PC-3 (cell line): ENCODE results near the gene LHFPL2. TPM values are rescaled to one million over a fixed set of nuclear protein-coding genes. Genes with fewer than 3 reads are reported as not detected.

ENCODE experiments used
- ATAC-seq: fragments of 200-7000 bp; cut with Tn5 transposase; 2 replicates; pipeline ENCODE4 v1.9.1; 2020; ENCODE audit warnings: mild to moderate bottlenecking, moderate library complexity
- BruUV-seq: library from RNA; stranded (reverse); fragments of 400-500 nt; replicated peaks from 2 replicates; lab custom pipeline; 2021; lab: Mats Ljungman, UMichigan
- CTCF ChIA-PET: fragments of 300-600 bp; sonication (Branson Sonifier 250); formaldehyde crosslinking; loops from one replicate; lab custom pipeline; 2022; ENCODE audit warnings: antibody characterized with exemption; lab: Charles Lee
- POLR2A ChIA-PET: fragments of 300-600 bp; sonication (Branson Sonifier 250); formaldehyde crosslinking; loops from one replicate; lab custom pipeline; 2022; ENCODE audit warnings: antibody characterized with exemption; ENCODE audit not compliant: unreplicated experiment; lab: Charles Lee
- DNase-seq: peaks from one replicate; pipeline ENCODE4 v3.0.0-alpha.2; 2015
- H2AFZ ChIP-seq: fragments of 300-600 bp; sonication (generic); 2 replicates; pipeline ENCODE4 v1.6.0; 2016; ENCODE audit warnings: antibody characterized with exemption, low read length
- H3F3A ChIP-seq: fragments of 300-600 bp; sonication (generic); one replicate; pipeline ENCODE4 v1.6.0; 2017; ENCODE audit warnings: antibody characterized with exemption, low read length, control low read depth, mild to moderate bottlenecking; ENCODE audit not compliant: unreplicated experiment
- H3K27ac ChIP-seq: fragments of 300-600 bp; sonication (generic); 2 replicates; pipeline ENCODE4 v1.5.1; 2016; ENCODE audit warnings: mild to moderate bottlenecking, low read length
- H3K27me3 ChIP-seq: fragments of 300-600 bp; sonication (generic); 2 replicates; pipeline ENCODE4 v1.6.1; 2016; ENCODE audit warnings: low read length, mixed read lengths
- H3K36me3 ChIP-seq: fragments of 300-600 bp; sonication (generic); 2 replicates; pipeline ENCODE4 v1.6.1; 2016; ENCODE audit warnings: low read depth, mixed run types, low read length, mixed read lengths
- H3K4me1 ChIP-seq: fragments of 300-600 bp; sonication (generic); 2 replicates; pipeline ENCODE4 v1.5.1; 2016; ENCODE audit warnings: low read length; ENCODE audit not compliant: insufficient read depth
- H3K4me2 ChIP-seq: fragments of 300-600 bp; sonication (generic); 2 replicates; pipeline ENCODE4 v1.6.0; 2016; ENCODE audit warnings: low read length
- H3K4me3 ChIP-seq: fragments of 300-600 bp; sonication (generic); 2 replicates; pipeline ENCODE4 v1.5.1; 2016; ENCODE audit warnings: mild to moderate bottlenecking, low read length, mixed read lengths
- H3K79me2 ChIP-seq: fragments of 300-600 bp; sonication (generic); 2 replicates; pipeline ENCODE4 v1.6.1; 2017; ENCODE audit warnings: low read length, mixed read lengths
- H3K9ac ChIP-seq: fragments of 300-600 bp; sonication (generic); 2 replicates; pipeline ENCODE4 v1.6.0; 2016; ENCODE audit warnings: mild to moderate bottlenecking, low read length
- H3K9me2 ChIP-seq: fragments of 300-600 bp; sonication (generic); replicated peaks from 2 replicates; pipeline ENCODE4 v1.6.1; 2016; ENCODE audit warnings: mixed run types, low read length, mixed read lengths
- H3K9me3 ChIP-seq: fragments of 300-600 bp; sonication (generic); 2 replicates; pipeline ENCODE4 v1.6.1; 2016; ENCODE audit warnings: low read length, mixed read lengths
- H4K20me1 ChIP-seq: fragments of 300-600 bp; sonication (generic); 2 replicates; pipeline ENCODE4 v1.6.1; 2016; ENCODE audit warnings: low read length, mixed read lengths
- CTCF ChIP-seq: fragments of 300-600 bp; sonication (generic); conservative IDR thresholded peaks from 2 replicates; pipeline ENCODE4 v1.5.1; 2017; ENCODE audit warnings: antibody characterized with exemption, low read depth, mild to moderate bottlenecking, low read length
- EZH2 ChIP-seq: fragments of 300-600 bp; sonication (generic); IDR thresholded peaks from one replicate; pipeline ENCODE4 v1.6.1; 2017; ENCODE audit warnings: antibody characterized with exemption, mild to moderate bottlenecking, low read length; ENCODE audit not compliant: unreplicated experiment
- EZH2phosphoT487 ChIP-seq: fragments of 300-600 bp; sonication (generic); IDR thresholded peaks from 2 replicates; pipeline ENCODE4 v1.6.1; 2018; ENCODE audit warnings: mild to moderate bottlenecking, antibody characterized with exemption, low read length, borderline replicate concordance
- intact Hi-C: fragments of 100-400 bp; cut with micrococcal nuclease; formaldehyde crosslinking; loops from 2 replicates; pipeline ENCODE4 v1.9.0; 2023
- total RNA-seq: library from RNA; depleted of rRNA; stranded (reverse); fragments of >200 nt; gene quantifications from 2 replicates; pipeline ENCODE4 v1.2.3, GENCODE V29; 2014

The LHFPL2 gene
- total RNA-seq, 1 experiment from 2014 or later, result 21.7 TPM

DNA sequence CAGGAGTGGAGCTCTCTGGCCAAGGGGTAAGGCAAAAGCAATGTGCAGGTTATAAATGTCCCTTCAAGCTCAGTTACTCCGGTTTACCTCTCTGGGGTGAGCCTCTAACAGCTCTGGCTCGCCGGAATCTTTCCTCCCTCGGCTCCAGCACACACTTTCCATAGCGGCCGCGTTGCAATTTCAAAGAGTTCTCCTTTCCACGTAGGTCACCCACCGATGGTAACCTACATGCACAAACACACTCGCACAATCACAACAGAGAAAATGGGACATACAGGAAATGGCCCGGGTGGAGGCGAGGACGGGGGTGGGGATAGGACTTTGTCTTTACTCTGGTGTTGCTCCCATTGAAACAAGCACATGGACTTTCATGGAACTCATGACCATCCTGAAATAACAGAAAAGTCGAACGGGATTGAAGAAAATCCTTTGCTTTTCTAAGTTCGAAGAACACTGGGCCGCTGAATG is 1.2 kb downstream of the LHFPL2 start:
- H3K4me2 ChIP-seq, result peak overlapping the region; percentile 87
- peaks cover 6% of the 10 kb centered on the region; the same call in 1 of the 2 replicates for H4K20me1 ChIP-seq
- peak; percentile 5; the same call in 1 of the 2 replicates for ATAC-seq
- intact Hi-C loops, result loop anchor here (5.0 to 10.0 kb wide), 4 partner anchors 75 to 320 kb away; no protein-coding TSS in a partner anchor
- H3K4me3 ChIP-seq, result peak overlapping the region; percentile 77
- peak overlapping the region; percentile 92 for H3K9ac ChIP-seq
- TSS peak; percentile 44 for BruUV-seq
- H3K4me1 ChIP-seq, result peaks cover 26% of the 10 kb centered on the region
- POLR2A ChIA-PET, result interaction anchor here (0.6 to 0.9 kb wide), 2 partner anchors 53 to 338 kb away, joined by 3 to 5 read pairs; partner anchors contain the start of gene ARSB
- H3K9me3 ChIP-seq, result no peaks in the 10 kb centered on the region
- TF ChIP-seq EZH2, result no peak
- TF ChIP-seq CTCF, result no peak
- no peak for TF ChIP-seq EZH2phosphoT487
- no peaks in the 10 kb centered on the region for H3K27me3 ChIP-seq
- peak overlapping the region; percentile 70 for H3K27ac ChIP-seq
- CTCF ChIA-PET, result interaction anchor here (0.6 kb wide), 1 partner anchor 149 kb away, joined by 3 read pairs; no protein-coding TSS in a partner anchor
- H3K9me2 ChIP-seq, result no peaks in the 10 kb centered on the region
- 0 out of 2 replicates have a peak, but pooled peaks cover 4% of the 10 kb centered on the region for H3K36me3 ChIP-seq
- peaks cover 58% of the 10 kb centered on the region for H3K79me2 ChIP-seq
- peak overlapping the region; percentile 54; the same call in 1 of the 2 replicates for H2AFZ ChIP-seq
- peak; percentile 37 for DNase-seq
- no peaks in the 10 kb centered on the region for H3F3A ChIP-seq

GRCh38 chr5:78644741-78645300 is 3.8 kb downstream of the LHFPL2 start:
- DNase-seq, result no peak
- Histone ChIP-seq H3K9me2 (no peaks in the 10 kb centered on the region), H4K20me1 (peaks cover 6% of the 10 kb centered on the region; the same call in 1 of the 2 replicates), H3K27me3 (no peaks in the 10 kb centered on the region), H3K9me3 (no peaks in the 10 kb centered on the region), H3K4me2 (no peak overlapping the region), H2AFZ (no peak overlapping the region), H3K4me1 (peaks cover 43% of the 10 kb centered on the region), H3K9ac (no peak overlapping the region), H3K79me2 (peaks cover 82% of the 10 kb centered on the region), H3K36me3 (0 out of 2 replicates have a peak, but pooled peaks cover 4% of the 10 kb centered on the region), H3K4me3 (no peak overlapping the region), H3F3A (no peaks in the 10 kb centered on the region), H3K27ac (no peak overlapping the region)
- CTCF ChIA-PET, result interaction anchor here (0.6 kb wide), 1 partner anchor 280 kb away, joined by 8 read pairs; no protein-coding TSS in a partner anchor
- POLR2A ChIA-PET, result interaction anchor here (0.7 kb wide), 1 partner anchor 34 kb away, joined by 6 read pairs; no protein-coding TSS in a partner anchor
- no peak for ATAC-seq
- BruUV-seq, result no TSS peak
- TF ChIP-seq CTCF, result no peak
- TF ChIP-seq EZH2, result no peak
- no peak for TF ChIP-seq EZH2phosphoT487
- intact Hi-C loops, result loop anchor here (5.0 to 10.0 kb wide), 4 partner anchors 77 to 322 kb away; no protein-coding TSS in a partner anchor
